ENCODE results near the gene HRK.

Gene HRK

GRCh38 chr12:116837097-116837496 is 44.1 kb downstream of the HRK start:
- no peak for DNase-seq (ENCODE audit: low read depth)
- TF ChIP-seq CTCF (conservative IDR thresholded peaks at IDR 0.05; ENCODE audit: low read depth, low read length), result no peak
- H3K4me3 ChIP-seq (ENCODE audit: low read length), result no peak overlapping the region

GRCh38 chr12:116835484-116835883 is 45.8 kb downstream of the HRK start:
- H3K4me3 ChIP-seq (ENCODE audit: low read length), result no peak overlapping the region
- no peak for DNase-seq (ENCODE audit: low read depth)
- TF ChIP-seq CTCF (conservative IDR thresholded peaks at IDR 0.05; ENCODE audit: low read depth, low read length), result no peak

GRCh38 chr12:116833474-116833873 is 47.8 kb downstream of the HRK start:
- no peak for TF ChIP-seq CTCF (conservative IDR thresholded peaks at IDR 0.05; ENCODE audit: low read depth, low read length)
- DNase-seq (ENCODE audit: low read depth), result no peak
- no peak overlapping the region for H3K4me3 ChIP-seq (ENCODE audit: low read length)

GRCh38 chr12:116832353-116832752 is 48.9 kb downstream of the HRK start:
- DNase-seq (ENCODE audit: low read depth), result no peak
- TF ChIP-seq CTCF (conservative IDR thresholded peaks at IDR 0.05; ENCODE audit: low read depth, low read length), result no peak

GRCh38 chr12:116827432-116827831 is 53.8 kb downstream of the HRK start:
- no peak overlapping the region for H3K4me3 ChIP-seq (ENCODE audit: low read length)
- TF ChIP-seq CTCF (conservative IDR thresholded peaks at IDR 0.05; ENCODE audit: low read depth, low read length), result no peak
- no peak for DNase-seq (ENCODE audit: low read depth)

More at GRCh38 chr12:116832353-116832752, 48.9 kb downstream of the HRK start:
- H3K4me3 ChIP-seq (ENCODE audit: low read length), result no peak overlapping the region

- H3K4me3 ChIP-seq (ENCODE audit: low read length), result no peak overlapping the region
- no peak for DNase-seq (ENCODE audit: low read depth)
- no peak for TF ChIP-seq CTCF (conservative IDR thresholded peaks at IDR 0.05; ENCODE audit: low read depth, low read length)
Observed at GRCh38 chr12:116821291-116821690, 60.0 kb downstream of the HRK start.

- H3K4me3 ChIP-seq (ENCODE audit: low read length), result no peak overlapping the region
- no peak for TF ChIP-seq CTCF (conservative IDR thresholded peaks at IDR 0.05; ENCODE audit: low read depth, low read length)
- no peak for DNase-seq (ENCODE audit: low read depth)
Observed at GRCh38 chr12:116820064-116820656, 61.1 kb downstream of the HRK start.

Data from retinal pigment epithelial cell (primary cell).